Fibroblast of peridontal ligament (primary cell): ENCODE data around the gene UNC5A.

Experiments used
- DNase-seq: peaks from one replicate; pipeline ENCODE4 v3.0.0-alpha.2; 2010; ENCODE audit errors: extremely low read depth

Gene UNC5A

GRCh38 chr5:176810081-176810597 lies at the start of gene UNC5A:
Gene UNC5A, plus strand, starts transcription at chr5:176810559. Its CDS starts 192 bp downstream, at chr5:176810751.
- DNase-seq = no peak

- no peak for DNase-seq
These were observed 48.6 kb upstream of the UNC5A start for GRCh38 chr5:176761755-176762154.

- DNase-seq = no peak
These were observed 47.9 kb upstream of the UNC5A start for GRCh38 chr5:176762489-176762888.

GRCh38 chr5:176765687-176766086 lies 44.7 kb upstream of the UNC5A start:
- DNase-seq = no peak

GRCh38 chr5:176768174-176768970 lies 42.0 kb upstream of the UNC5A start:
- DNase-seq = no peak

GRCh38 chr5:176769911-176770310 lies 40.4 kb upstream of the UNC5A start:
- no peak for DNase-seq

- DNase-seq = no peak
These were observed 39.9 kb upstream of the UNC5A start for GRCh38 chr5:176770431-176770830.

- DNase-seq = no peak
These were observed 39.1 kb upstream of the UNC5A start for GRCh38 chr5:176771102-176771845.

GRCh38 chr5:176772271-176773210 lies 37.8 kb upstream of the UNC5A start:
- DNase-seq = no peak

- no peak for DNase-seq
These were observed 36.8 kb upstream of the UNC5A start for GRCh38 chr5:176773408-176774035.

- DNase-seq = no peak
These were observed 35.9 kb upstream of the UNC5A start for GRCh38 chr5:176774216-176775171.

GRCh38 chr5:176775409-176775808 lies 35.0 kb upstream of the UNC5A start:
- DNase-seq = no peak

GRCh38 chr5:176776141-176776865 lies 34.1 kb upstream of the UNC5A start:
- DNase-seq = no peak

- no peak for DNase-seq
These were observed 33.4 kb upstream of the UNC5A start for GRCh38 chr5:176776916-176777315.

GRCh38 chr5:176778921-176779465 lies 31.4 kb upstream of the UNC5A start:
- DNase-seq = no peak

- no peak for DNase-seq
These were observed 30.8 kb upstream of the UNC5A start for GRCh38 chr5:176779537-176779936.

- no peak for DNase-seq
These were observed 29.9 kb upstream of the UNC5A start for GRCh38 chr5:176780176-176781053.

- no peak for DNase-seq
These were observed 29.3 kb upstream of the UNC5A start for GRCh38 chr5:176781054-176781375.
